Measurements from ENCODE around the gene RTL1. TPM values are rescaled to one million over a fixed set of nuclear protein-coding genes. Genes with fewer than 3 reads are reported as not detected.

The RTL1 gene
- total and polyA plus RNA-seq, 2 of the 8 experiments (the other 6 are each of a cell fraction or from before 2014, with no cell fraction given), result not detected

DNA sequence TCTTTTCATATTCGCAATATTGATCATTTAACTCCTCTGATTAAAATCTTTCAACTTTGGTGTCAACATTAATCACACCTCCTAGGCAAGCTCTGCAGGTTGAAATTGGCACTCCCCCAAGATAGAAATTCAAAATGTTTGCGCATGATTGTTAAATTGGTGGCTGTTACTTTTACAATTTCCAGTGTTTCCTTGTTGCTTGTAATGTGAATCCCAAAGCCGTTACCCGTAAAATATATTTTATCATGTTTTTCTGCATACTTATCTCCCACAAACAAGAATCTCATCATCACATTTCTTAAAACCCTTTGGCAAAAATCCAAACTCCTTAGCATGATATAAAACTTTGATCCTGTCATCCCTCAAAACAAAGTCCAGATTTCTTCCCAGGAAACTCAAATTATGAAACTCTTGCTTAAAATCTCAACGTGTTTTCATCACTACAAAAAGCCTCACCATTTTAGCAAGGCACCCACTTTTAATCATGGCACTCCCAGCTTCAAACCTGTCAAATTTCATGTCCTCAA lies 14.7 kb downstream of the RTL1 start:
- FAIRE-seq, result no peak
- H2BK5ac ChIP-seq (ENCODE audit: low read depth, low read length), result no peak overlapping the region
- H3K27ac ChIP-seq (ENCODE audit: low read depth, low read length), result no peak overlapping the region

More for the DNA sequence above, 14.7 kb downstream of the RTL1 start:
- no peak overlapping the region for H3K14ac ChIP-seq (ENCODE audit: insufficient read length)
- no peak overlapping the region for H3K23ac ChIP-seq (ENCODE audit: insufficient read length)
- H3K23me2 ChIP-seq (ENCODE audit: low read depth, low read length), result no peaks in the 10 kb centered on the region
- H3K4ac ChIP-seq (replicated peaks; ENCODE audit: insufficient read length, low read depth, low read length), result no peak overlapping the region
- no peak overlapping the region for H4K91ac ChIP-seq (replicated peaks; ENCODE audit: insufficient read length, low read length)
- H3K4me1 ChIP-seq (replicated peaks in 1 of 4; ENCODE audit: control insufficient read depth in 3 of 4, insufficient read depth in 4 of 4, low read length in 3 of 4), result no peaks in the 10 kb centered on the region; a peak in 2 of 7 replicates
- POLR2A ChIA-PET (ENCODE audit: partially characterized antibody), result interaction anchor here (0.7 kb wide), 1 partner anchor 7 kb away, joined by 3 read pairs; no protein-coding TSS in a partner anchor
- no peak overlapping the region for H2BK20ac ChIP-seq (ENCODE audit: low read length)
- H3K4me3 ChIP-seq (ENCODE audit: extremely low read depth in 1 of 4, insufficient read depth in 2 of 4, low read depth in 3 of 4, low read length in 4 of 4), result no peak overlapping the region
- H2BK12ac ChIP-seq (ENCODE audit: low read depth, low read length), result no peak overlapping the region
- H3K9ac ChIP-seq (replicated peaks in 1 of 4; ENCODE audit: extremely low read depth in 1 of 4, low read depth in 3 of 4, low read length in 3 of 4), result no peak overlapping the region
- H2BK120ac ChIP-seq (replicated peaks; ENCODE audit: low read depth, low read length), result no peak overlapping the region
- 87% methylated on average over 5 of the region's 5 CpGs; no CpG with 5 or more reads in 1 of the 2 experiments for WGBS, 2 experiments (ENCODE audit: extremely low coverage in 1 of 2, insufficient coverage in 1 of 2, insufficient read length in 1 of 2, insufficient replicate concordance in 2 of 2, low coverage in 1 of 2, low lambda C conversion rate in 2 of 2, missing lambda C conversion rate in 1 of 2)
- CTCF ChIA-PET (ENCODE audit: partially characterized antibody), result interaction anchor here (0.8 to 1.6 kb wide), 3 partner anchors 13 to 178 kb away, joined by 3 to 5 read pairs (median 4); no protein-coding TSS in a partner anchor
- H4K8ac ChIP-seq (ENCODE audit: extremely low read depth, insufficient read depth, low read length), result no peak overlapping the region
- H2BK15ac ChIP-seq (ENCODE audit: low read length), result no peak overlapping the region
- H3K36me3 ChIP-seq (ENCODE audit: control insufficient read depth in 2 of 4, insufficient read depth in 4 of 4, low read length in 3 of 4), result no peaks in the 10 kb centered on the region
- H3K9me3 ChIP-seq (ENCODE audit: insufficient read depth in 2 of 2, low read depth in 1 of 2, low read length in 1 of 2), result no peaks in the 10 kb centered on the region
- no peak for TF ChIP-seq TEAD4 (IDR thresholded peaks at IDR 0.05; ENCODE audit: low read depth, low read length)
- TF ChIP-seq POLR2A (IDR thresholded peaks at IDR 0.05; ENCODE audit: control extremely low read depth in 1 of 2, low read depth in 2 of 2, low read length in 2 of 2), result no peak
- TF ChIP-seq SIN3A (conservative IDR thresholded peaks at IDR 0.05 in 1 of 2, IDR thresholded peaks at IDR 0.05 in 1 of 2; ENCODE audit: low read depth in 1 of 2, low read length in 2 of 2), result no peak
- no peak for TF ChIP-seq RAD21 (IDR thresholded peaks at IDR 0.05 in 1 of 2, conservative IDR thresholded peaks at IDR 0.05 in 1 of 2; ENCODE audit: low read depth in 2 of 2, low read length in 2 of 2)
- H3K18ac ChIP-seq (ENCODE audit: extremely low read depth, low read length), result no peak overlapping the region
- no peaks in the 10 kb centered on the region; a peak in 1 of 7 replicates for H3K27me3 ChIP-seq (replicated peaks in 1 of 4; ENCODE audit: control insufficient read depth in 3 of 4, extremely low read depth in 1 of 4, insufficient read depth in 3 of 4, low read length in 3 of 4)
- H2AK5ac ChIP-seq (ENCODE audit: low read depth, low read length), result no peak overlapping the region
- no peaks in the 10 kb centered on the region for H4K20me1 ChIP-seq (replicated peaks in 1 of 2; ENCODE audit: control insufficient read depth in 1 of 2, insufficient read depth in 2 of 2, low read length in 2 of 2)
- no peak overlapping the region for H3K4me2 ChIP-seq (ENCODE audit: insufficient read depth in 1 of 2, low read depth in 2 of 2, low read length in 2 of 2)
- H3K56ac ChIP-seq (replicated peaks; ENCODE audit: insufficient read length, low read depth, low read length), result no peak overlapping the region
- H3K79me1 ChIP-seq (ENCODE audit: low read depth, low read length), result no peaks in the 10 kb centered on the region
- no peaks in the 10 kb centered on the region for H3K79me2 ChIP-seq (ENCODE audit: control insufficient read depth in 1 of 2, insufficient read depth in 2 of 2, low read length in 2 of 2)
- H2AFZ ChIP-seq (ENCODE audit: low read length), result no peak overlapping the region
- no peak for DNase-seq (ENCODE audit: low read depth in 1 of 2, low spot score in 2 of 2)
- no peak overlapping the region for H4K5ac ChIP-seq (ENCODE audit: insufficient read length, low read depth, low read length)

Measured in H1 (cell line).